Activated CD8-positive, alpha-beta T cell treated with anti-CD3 and anti-CD28 coated beads, Interleukin-2, amount 10 ng/mL, durations not matched to agents 7 days and 5 days (primary cell): ENCODE data around the gene POT1. TPM values are rescaled to one million over a fixed set of nuclear protein-coding genes. Genes with fewer than 3 reads are reported as not detected.

Experiments used
- ATAC-seq: fragments of 150-1000 bp; cut with Tn5 transposase; one replicate; pipeline ENCODE4 v1.10.0; 2021; ENCODE audit warnings: moderate library complexity
- CTCF ChIA-PET: fragments of 350-600 bp; sonication (Branson Sonifier 250); formaldehyde crosslinking; loops from one replicate; lab custom pipeline; 2021; ENCODE audit warnings: antibody characterized with exemption; lab: Charles Lee
- POLR2A ChIA-PET: fragments of 350-600 bp; sonication (Branson Sonifier 250); formaldehyde crosslinking; loops from one replicate; lab custom pipeline; 2021; ENCODE audit warnings: antibody characterized with exemption; lab: Charles Lee
- DNase-seq: peaks from one replicate; pipeline ENCODE4 v3.0.0-alpha.2; 2020
- H3K27ac Mint-ChIP-seq: one replicate; pipeline ENCODE4 v1.8.0; 2021; ENCODE audit warnings: mild to moderate bottlenecking, mixed read lengths
- H3K27me3 Mint-ChIP-seq: one replicate; pipeline ENCODE4 v1.8.0; 2021; ENCODE audit warnings: low read depth, mixed read lengths
- H3K36me3 Mint-ChIP-seq: one replicate; pipeline ENCODE4 v1.8.0; 2021; ENCODE audit warnings: low read depth, mixed read lengths
- H3K4me1 Mint-ChIP-seq: one replicate; pipeline ENCODE4 v1.8.0; 2021; ENCODE audit warnings: low read depth, mixed read lengths
- H3K4me3 Mint-ChIP-seq: one replicate; pipeline ENCODE4 v1.8.0; 2021; ENCODE audit warnings: mild to moderate bottlenecking, mixed read lengths
- H3K9me3 Mint-ChIP-seq: one replicate; pipeline ENCODE4 v1.8.0; 2022; ENCODE audit warnings: mixed read lengths; ENCODE audit not compliant: insufficient read depth
- total RNA-seq, 2 experiments: library from RNA; stranded (reverse); gene quantifications; one replicate each; pipeline ENCODE4 v1.2.3, GENCODE V29; 2021

POT1 gene
- total RNA-seq, 2 experiments from 2014 or later: 29.1 to 30.4 TPM

DNA sequence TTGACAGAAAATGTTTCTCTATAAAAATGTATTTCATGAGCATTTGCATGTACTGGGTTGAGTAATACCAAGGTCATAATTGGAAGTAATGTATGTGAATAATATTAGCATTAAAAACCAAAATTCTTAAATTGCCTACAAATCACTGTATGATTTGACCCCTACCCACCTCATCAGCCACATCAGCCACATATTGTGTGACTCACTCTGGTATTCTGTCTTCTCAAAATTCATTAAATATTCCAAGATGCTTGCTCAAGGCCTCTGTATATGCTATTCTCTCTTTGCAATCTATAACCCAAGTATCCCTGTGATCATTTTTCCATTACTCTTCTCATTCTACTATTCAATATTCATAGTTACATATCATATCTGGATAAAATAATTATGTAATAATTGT lies 21.4 kb downstream of the POT1 start:
- H3K4me3 Mint-ChIP-seq: no peak overlapping the region
- no peak for DNase-seq
- H3K9me3 Mint-ChIP-seq: no peaks in the 10 kb centered on the region
- ChIA-PET POLR2A (no interaction called here), CTCF (no interaction called here)
- no peak for ATAC-seq
- H3K27me3 Mint-ChIP-seq: no peaks in the 10 kb centered on the region
- no peak overlapping the region for H3K27ac Mint-ChIP-seq
- peaks cover 22% of the 10 kb centered on the region for H3K36me3 Mint-ChIP-seq
- H3K4me1 Mint-ChIP-seq: no peaks in the 10 kb centered on the region

DNA sequence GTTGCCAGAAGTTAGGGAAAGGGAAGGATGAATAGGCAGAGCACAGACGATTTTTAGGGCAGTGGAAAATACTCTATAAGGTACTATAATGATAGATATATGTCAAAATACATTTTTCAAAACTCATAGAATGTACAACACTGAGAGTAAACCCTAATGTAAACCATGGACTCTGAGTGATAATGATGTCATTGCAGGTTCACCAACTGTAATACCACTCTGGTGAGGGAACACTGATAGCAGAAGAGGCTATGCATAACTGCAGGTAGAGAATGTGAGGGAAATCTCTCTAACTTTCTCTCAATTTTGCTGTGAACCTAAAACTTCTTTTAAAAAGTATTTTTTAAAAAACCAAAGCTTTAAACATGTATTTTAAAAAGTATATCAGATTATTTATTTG lies 22.1 kb downstream of the POT1 start:
- ATAC-seq: no peak
- Mint-ChIP-seq H3K27me3 (no peaks in the 10 kb centered on the region), H3K4me1 (no peaks in the 10 kb centered on the region), H3K36me3 (peaks cover 24% of the 10 kb centered on the region), H3K4me3 (no peak overlapping the region), H3K9me3 (no peaks in the 10 kb centered on the region), H3K27ac (no peak overlapping the region)
- DNase-seq: no peak
- ChIA-PET CTCF (no interaction called here), POLR2A (no interaction called here)

DNA sequence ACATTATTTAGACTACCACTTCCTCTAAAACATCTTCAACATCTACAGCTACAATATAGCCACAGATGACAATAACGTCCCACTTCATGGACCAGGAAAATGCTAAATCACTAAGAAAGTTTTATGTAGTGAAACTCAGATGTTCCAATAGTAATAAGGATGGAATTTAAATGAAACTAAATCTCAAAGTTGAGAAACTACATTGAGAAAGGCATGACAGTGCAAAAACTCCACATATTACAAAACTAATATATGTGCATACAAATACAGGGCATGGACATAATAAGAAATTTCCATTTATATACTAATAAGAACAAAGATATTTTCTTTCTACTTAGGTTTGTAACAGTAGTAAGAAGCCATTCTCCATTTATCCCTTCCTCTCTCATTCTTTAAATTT lies 31.1 kb downstream of the POT1 start:
- H3K9me3 Mint-ChIP-seq: no peaks in the 10 kb centered on the region
- ChIA-PET POLR2A (no interaction called here), CTCF (no interaction called here)
- H3K4me3 Mint-ChIP-seq: no peak overlapping the region
- peaks cover 22% of the 10 kb centered on the region for H3K36me3 Mint-ChIP-seq
- H3K27me3 Mint-ChIP-seq: no peaks in the 10 kb centered on the region
- H3K4me1 Mint-ChIP-seq: no peaks in the 10 kb centered on the region
- ATAC-seq (no peak), DNase-seq (no peak)
- no peak overlapping the region for H3K27ac Mint-ChIP-seq

DNA sequence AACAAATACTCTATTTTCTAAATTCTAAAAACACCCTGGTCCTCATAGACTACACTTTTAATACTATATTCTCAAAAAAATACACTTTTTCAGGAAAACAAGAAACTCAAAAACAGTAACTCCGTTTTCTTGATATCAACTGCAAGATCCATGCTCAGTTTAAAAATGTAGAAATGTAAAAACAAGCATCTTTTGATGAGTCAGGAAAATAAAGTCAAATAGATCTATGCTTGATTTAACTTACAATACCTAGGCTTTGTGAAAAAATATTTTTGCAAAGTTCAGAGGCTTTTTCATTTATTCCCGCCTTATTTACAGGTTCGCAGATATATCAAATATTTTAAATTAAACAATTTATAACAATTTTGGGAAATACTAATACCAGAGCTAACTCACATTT lies 33.6 kb downstream of the POT1 start:
- ChIA-PET POLR2A (no interaction called here), CTCF (no interaction called here)
- Mint-ChIP-seq H3K4me3 (no peak overlapping the region), H3K27me3 (no peaks in the 10 kb centered on the region), H3K4me1 (no peaks in the 10 kb centered on the region), H3K36me3 (peaks cover 27% of the 10 kb centered on the region), H3K9me3 (no peaks in the 10 kb centered on the region), H3K27ac (no peak overlapping the region)
- DNase-seq (no peak), ATAC-seq (no peak)

DNA sequence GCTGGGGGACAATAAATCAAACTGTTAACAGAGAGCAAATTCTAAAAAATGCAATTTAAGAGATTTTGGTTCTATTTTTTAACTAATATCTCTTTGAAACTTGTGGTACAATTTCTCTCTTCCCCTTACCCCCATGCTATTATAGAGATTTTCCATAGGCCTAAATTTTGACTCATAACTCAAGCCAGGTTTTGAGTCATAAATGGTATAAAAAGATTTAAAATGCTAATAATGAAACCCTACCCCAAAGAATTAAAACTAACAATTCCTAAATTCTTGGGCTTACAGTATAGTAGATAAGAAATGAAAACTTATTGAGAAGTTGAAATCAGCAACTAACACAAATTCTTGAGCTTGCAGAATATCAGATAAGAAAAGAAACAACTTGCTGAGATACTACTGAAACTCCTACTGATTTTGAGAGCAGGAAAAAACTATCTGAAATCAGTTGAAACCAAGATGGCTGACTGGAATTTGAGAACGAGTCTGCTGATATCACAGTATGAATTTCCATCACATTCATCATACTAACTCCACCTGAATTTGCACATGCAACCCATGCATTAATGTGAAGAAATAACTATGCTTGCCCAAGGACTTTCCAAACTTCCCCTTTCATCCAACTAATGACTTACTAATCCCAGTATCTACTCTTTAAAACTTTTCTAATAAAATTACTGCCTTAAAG lies 36.3 kb downstream of the POT1 start:
- no peaks in the 10 kb centered on the region for H3K27me3 Mint-ChIP-seq
- ChIA-PET POLR2A (no interaction called here), CTCF (interaction anchor here (1.3 kb wide), 2 partner anchors 9 to 23 kb away, joined by 3 to 4 read pairs; no protein-coding TSS in a partner anchor)
- no peaks in the 10 kb centered on the region for H3K9me3 Mint-ChIP-seq
- no peak for ATAC-seq
- no peak for DNase-seq
- H3K27ac Mint-ChIP-seq: no peak overlapping the region
- H3K4me3 Mint-ChIP-seq: no peak overlapping the region
- H3K36me3 Mint-ChIP-seq: peaks cover 39% of the 10 kb centered on the region
- H3K4me1 Mint-ChIP-seq: no peaks in the 10 kb centered on the region

DNA sequence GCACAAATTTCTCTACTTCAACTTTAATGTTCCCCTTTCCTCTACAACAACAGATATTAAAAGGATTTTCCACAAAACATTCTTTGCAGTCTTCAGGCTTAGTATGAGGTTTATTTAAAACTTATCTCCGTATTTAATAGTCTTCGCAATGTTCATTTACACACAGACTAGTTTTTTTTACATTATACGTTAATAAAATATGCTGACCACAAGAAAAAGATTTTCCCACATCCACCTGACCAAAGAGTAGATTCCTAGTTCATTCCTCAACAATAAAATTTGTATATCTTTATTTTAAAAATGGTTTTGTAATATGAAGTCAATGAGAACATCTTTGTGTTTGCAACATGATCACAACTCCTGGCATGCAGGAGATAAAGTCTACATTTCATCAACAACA lies 42.4 kb downstream of the POT1 start:
- peaks cover 26% of the 10 kb centered on the region for H3K36me3 Mint-ChIP-seq
- POLR2A ChIA-PET: no interaction called here
- H3K4me3 Mint-ChIP-seq: no peak overlapping the region
- DNase-seq: no peak
- no peak overlapping the region for H3K27ac Mint-ChIP-seq
- no peaks in the 10 kb centered on the region for H3K4me1 Mint-ChIP-seq
- no peaks in the 10 kb centered on the region for H3K27me3 Mint-ChIP-seq
- no peak for ATAC-seq
- CTCF ChIA-PET: no interaction called here
- H3K9me3 Mint-ChIP-seq: no peaks in the 10 kb centered on the region

DNA sequence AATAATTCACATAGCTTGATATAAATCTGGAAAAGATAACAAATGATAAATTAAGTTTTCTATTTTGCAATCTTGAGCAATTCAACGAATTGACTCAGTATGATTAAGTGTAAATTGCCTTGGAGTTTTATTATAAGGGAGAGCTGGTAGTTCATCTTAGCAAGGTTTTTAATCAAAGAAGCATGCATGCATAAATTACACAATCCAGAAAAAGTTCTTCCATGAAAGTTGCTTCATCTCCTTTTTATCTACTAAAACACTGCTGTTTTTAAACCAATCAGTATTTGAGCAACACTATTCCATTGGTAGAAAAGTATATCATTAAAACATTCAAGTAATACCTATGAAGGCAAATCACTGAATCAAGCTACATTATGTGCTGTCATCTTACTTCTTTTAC lies 47.6 kb downstream of the POT1 start:
- no peak for ATAC-seq
- POLR2A ChIA-PET: no interaction called here
- no peak for DNase-seq
- Mint-ChIP-seq H3K4me1 (no peaks in the 10 kb centered on the region), H3K4me3 (no peak overlapping the region), H3K27ac (no peak overlapping the region), H3K36me3 (peaks cover 3% of the 10 kb centered on the region), H3K9me3 (no peaks in the 10 kb centered on the region), H3K27me3 (no peaks in the 10 kb centered on the region)
- CTCF ChIA-PET: no interaction called here

DNA sequence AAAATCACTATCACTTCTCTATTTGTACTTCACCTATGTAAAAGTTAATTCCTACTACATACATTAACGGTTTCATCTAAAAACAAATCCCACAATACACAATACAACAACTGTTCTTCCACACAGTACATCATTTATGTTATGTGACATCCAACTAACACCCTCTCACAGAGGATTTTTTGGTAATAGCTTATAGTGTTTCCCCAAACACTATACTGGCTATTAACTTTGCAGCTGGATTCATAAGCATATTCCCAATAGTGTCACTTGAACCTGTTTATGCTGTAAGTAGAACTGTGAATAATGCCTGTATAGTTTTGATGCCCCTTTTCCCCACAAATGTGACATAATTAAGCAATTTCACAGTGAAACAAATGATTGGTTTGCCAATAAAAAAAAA lies 49.9 kb downstream of the POT1 start:
- Mint-ChIP-seq H3K27me3 (no peaks in the 10 kb centered on the region), H3K4me3 (no peak overlapping the region), H3K9me3 (no peaks in the 10 kb centered on the region), H3K27ac (no peak overlapping the region), H3K4me1 (no peaks in the 10 kb centered on the region), H3K36me3 (peaks cover 3% of the 10 kb centered on the region)
- ATAC-seq (no peak), DNase-seq (no peak)
- CTCF ChIA-PET: no interaction called here
- POLR2A ChIA-PET: no interaction called here

DNA sequence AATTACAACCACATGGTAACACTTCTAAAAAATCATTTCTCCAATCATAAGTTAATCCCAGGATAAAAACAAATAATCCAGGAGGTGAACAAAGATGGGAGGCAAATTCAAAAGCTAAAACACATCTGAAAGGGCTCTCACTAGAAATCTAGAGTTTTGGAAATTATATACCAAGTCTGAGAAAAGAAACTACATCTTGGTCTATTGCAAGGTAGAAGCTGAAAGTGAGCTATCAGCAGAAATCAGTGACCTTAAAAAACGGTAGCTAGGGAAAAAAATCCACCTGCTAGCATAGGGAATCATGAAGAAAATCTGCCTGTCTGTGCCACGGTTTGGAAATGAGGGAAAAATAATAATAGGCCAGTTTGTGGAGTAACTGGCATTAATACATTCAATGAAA lies 50.5 kb downstream of the POT1 start:
- POLR2A ChIA-PET: no interaction called here
- Mint-ChIP-seq H3K4me1 (no peaks in the 10 kb centered on the region), H3K27ac (no peak overlapping the region), H3K27me3 (no peaks in the 10 kb centered on the region), H3K4me3 (no peak overlapping the region), H3K9me3 (no peaks in the 10 kb centered on the region), H3K36me3 (peaks cover 3% of the 10 kb centered on the region)
- CTCF ChIA-PET: no interaction called here
- ATAC-seq (no peak), DNase-seq (no peak)

DNA sequence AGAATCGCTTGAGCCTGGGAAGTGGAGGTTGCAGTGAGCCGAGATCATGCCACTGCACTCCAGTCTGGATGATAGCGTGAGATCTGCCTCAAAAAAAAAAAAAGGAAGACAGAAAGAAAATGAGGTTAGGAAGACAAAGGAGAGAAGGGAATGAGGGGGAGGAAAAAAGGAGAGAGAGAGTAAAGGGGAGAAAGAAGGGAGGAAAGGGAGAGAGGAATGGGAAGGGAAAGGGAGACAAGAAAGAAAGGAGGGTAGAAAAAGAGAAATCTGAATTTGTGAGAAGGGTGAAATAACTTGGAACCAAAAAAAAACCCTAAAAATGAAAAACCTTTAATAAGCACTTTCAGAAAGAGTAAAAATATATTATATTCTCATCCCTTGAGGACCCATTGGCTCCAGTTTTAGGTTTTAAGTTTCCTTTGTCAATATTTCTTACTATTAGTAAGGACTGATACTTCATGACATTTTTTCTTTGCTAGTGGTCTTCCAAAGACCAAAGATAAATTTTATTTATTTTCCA lies 54.9 kb downstream of the POT1 start:
- H3K36me3 Mint-ChIP-seq: peaks cover 3% of the 10 kb centered on the region
- ATAC-seq: no peak
- no peak overlapping the region for H3K4me3 Mint-ChIP-seq
- no peak for DNase-seq
- no peaks in the 10 kb centered on the region for H3K9me3 Mint-ChIP-seq
- H3K27ac Mint-ChIP-seq: no peak overlapping the region
- no peaks in the 10 kb centered on the region for H3K27me3 Mint-ChIP-seq
- POLR2A ChIA-PET: no interaction called here
- no peaks in the 10 kb centered on the region for H3K4me1 Mint-ChIP-seq
- CTCF ChIA-PET: no interaction called here

DNA sequence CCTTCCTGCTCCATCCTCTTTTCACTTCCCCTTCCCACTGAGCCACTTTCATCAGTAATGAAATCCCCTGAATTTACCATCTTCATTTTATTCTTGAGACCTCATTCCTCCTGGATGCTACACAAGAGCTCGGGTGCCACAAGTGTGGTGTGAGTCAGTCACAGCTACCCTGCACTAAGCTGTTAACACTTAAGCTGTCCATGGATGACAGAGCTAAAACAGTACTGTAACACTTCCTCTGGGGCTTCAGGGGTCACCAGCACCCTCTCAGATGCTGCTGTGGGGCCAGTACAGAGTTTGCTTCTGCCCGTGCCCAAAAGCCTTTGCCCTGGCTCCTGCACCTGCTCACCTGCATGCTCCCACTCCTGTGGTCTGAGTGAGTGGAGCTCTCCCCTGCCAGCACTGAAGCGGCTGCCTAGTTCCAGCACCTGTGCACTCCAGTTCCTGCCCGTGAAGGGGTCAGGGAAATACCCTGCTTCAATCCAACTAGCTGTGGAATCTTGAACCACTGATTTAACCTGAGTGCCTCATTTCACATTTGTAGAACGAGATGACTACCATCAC lies 71.9 kb downstream of the POT1 start:
- ATAC-seq (no peak), DNase-seq (no peak)
- H3K4me3 Mint-ChIP-seq: no peak overlapping the region
- no peaks in the 10 kb centered on the region for H3K9me3 Mint-ChIP-seq
- POLR2A ChIA-PET: no interaction called here
- H3K4me1 Mint-ChIP-seq: no peaks in the 10 kb centered on the region
- H3K27ac Mint-ChIP-seq: no peak overlapping the region
- peaks cover 14% of the 10 kb centered on the region for H3K36me3 Mint-ChIP-seq
- H3K27me3 Mint-ChIP-seq: no peaks in the 10 kb centered on the region
- CTCF ChIA-PET: interaction anchor here (1.0 kb wide), 1 partner anchor 9 kb away, joined by 3 read pairs; no protein-coding TSS in a partner anchor

DNA sequence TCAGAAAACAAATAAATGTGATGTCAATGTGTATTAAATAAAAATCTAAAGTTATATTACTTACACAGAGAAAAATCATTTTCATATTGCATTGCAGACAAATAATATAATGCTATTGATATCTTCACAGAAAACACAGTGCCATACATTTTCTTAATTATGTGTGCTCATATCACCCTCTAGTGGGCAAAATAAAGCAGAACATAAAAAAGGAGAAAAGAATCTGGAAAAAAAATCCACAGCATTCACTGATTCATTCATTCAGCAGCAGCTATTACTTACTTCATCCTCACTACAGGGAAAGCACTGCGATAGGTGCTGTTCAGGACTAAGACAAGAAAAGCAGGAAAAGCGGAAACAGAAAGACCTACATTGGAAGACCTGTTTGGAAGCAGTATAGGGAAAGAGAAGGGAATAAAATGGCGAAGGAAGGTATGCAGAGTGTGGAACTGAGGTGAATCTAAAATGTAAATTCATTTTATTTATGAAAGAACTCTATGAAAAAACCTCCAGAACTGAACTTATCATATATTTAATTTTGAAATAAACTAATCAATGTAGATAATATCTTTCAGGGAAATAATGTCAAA lies 73.2 kb downstream of the POT1 start:
- H3K9me3 Mint-ChIP-seq: no peaks in the 10 kb centered on the region
- no peak overlapping the region for H3K4me3 Mint-ChIP-seq
- ATAC-seq (no peak), DNase-seq (no peak)
- CTCF ChIA-PET: interaction anchor here (1.5 kb wide), 1 partner anchor 11 kb away, joined by 5 read pairs; no protein-coding TSS in a partner anchor
- no peak overlapping the region for H3K27ac Mint-ChIP-seq
- H3K27me3 Mint-ChIP-seq: no peaks in the 10 kb centered on the region
- H3K36me3 Mint-ChIP-seq: peaks cover 14% of the 10 kb centered on the region
- POLR2A ChIA-PET: no interaction called here
- H3K4me1 Mint-ChIP-seq: no peaks in the 10 kb centered on the region
